PC-3 (cell line): ENCODE results near the gene TMUB1. TPM values are rescaled to one million over a fixed set of nuclear protein-coding genes. Genes with fewer than 3 reads are reported as not detected.

Source experiments
- ATAC-seq: fragments of 200-7000 bp; cut with Tn5 transposase; 2 replicates; pipeline ENCODE4 v1.9.1; 2020; ENCODE audit warnings: mild to moderate bottlenecking, moderate library complexity
- BruUV-seq: library from RNA; stranded (reverse); fragments of 400-500 nt; replicated peaks from 2 replicates; lab custom pipeline; 2021; lab: Mats Ljungman, UMichigan
- CTCF ChIA-PET: fragments of 300-600 bp; sonication (Branson Sonifier 250); formaldehyde crosslinking; loops from one replicate; lab custom pipeline; 2022; ENCODE audit warnings: antibody characterized with exemption; lab: Charles Lee
- POLR2A ChIA-PET: fragments of 300-600 bp; sonication (Branson Sonifier 250); formaldehyde crosslinking; loops from one replicate; lab custom pipeline; 2022; ENCODE audit warnings: antibody characterized with exemption; ENCODE audit not compliant: unreplicated experiment; lab: Charles Lee
- DNase-seq: peaks from one replicate; pipeline ENCODE4 v3.0.0-alpha.2; 2015
- H2AFZ ChIP-seq: fragments of 300-600 bp; sonication (generic); 2 replicates; pipeline ENCODE4 v1.6.0; 2016; ENCODE audit warnings: antibody characterized with exemption, low read length
- H3F3A ChIP-seq: fragments of 300-600 bp; sonication (generic); one replicate; pipeline ENCODE4 v1.6.0; 2017; ENCODE audit warnings: antibody characterized with exemption, low read length, control low read depth, mild to moderate bottlenecking; ENCODE audit not compliant: unreplicated experiment
- H3K27ac ChIP-seq: fragments of 300-600 bp; sonication (generic); 2 replicates; pipeline ENCODE4 v1.5.1; 2016; ENCODE audit warnings: mild to moderate bottlenecking, low read length
- H3K27me3 ChIP-seq: fragments of 300-600 bp; sonication (generic); 2 replicates; pipeline ENCODE4 v1.6.1; 2016; ENCODE audit warnings: low read length, mixed read lengths
- H3K36me3 ChIP-seq: fragments of 300-600 bp; sonication (generic); 2 replicates; pipeline ENCODE4 v1.6.1; 2016; ENCODE audit warnings: low read depth, mixed run types, low read length, mixed read lengths
- H3K4me1 ChIP-seq: fragments of 300-600 bp; sonication (generic); 2 replicates; pipeline ENCODE4 v1.5.1; 2016; ENCODE audit warnings: low read length; ENCODE audit not compliant: insufficient read depth
- H3K4me2 ChIP-seq: fragments of 300-600 bp; sonication (generic); 2 replicates; pipeline ENCODE4 v1.6.0; 2016; ENCODE audit warnings: low read length
- H3K4me3 ChIP-seq: fragments of 300-600 bp; sonication (generic); 2 replicates; pipeline ENCODE4 v1.5.1; 2016; ENCODE audit warnings: mild to moderate bottlenecking, low read length, mixed read lengths
- H3K79me2 ChIP-seq: fragments of 300-600 bp; sonication (generic); 2 replicates; pipeline ENCODE4 v1.6.1; 2017; ENCODE audit warnings: low read length, mixed read lengths
- H3K9ac ChIP-seq: fragments of 300-600 bp; sonication (generic); 2 replicates; pipeline ENCODE4 v1.6.0; 2016; ENCODE audit warnings: mild to moderate bottlenecking, low read length
- H3K9me2 ChIP-seq: fragments of 300-600 bp; sonication (generic); replicated peaks from 2 replicates; pipeline ENCODE4 v1.6.1; 2016; ENCODE audit warnings: mixed run types, low read length, mixed read lengths
- H3K9me3 ChIP-seq: fragments of 300-600 bp; sonication (generic); 2 replicates; pipeline ENCODE4 v1.6.1; 2016; ENCODE audit warnings: low read length, mixed read lengths
- H4K20me1 ChIP-seq: fragments of 300-600 bp; sonication (generic); 2 replicates; pipeline ENCODE4 v1.6.1; 2016; ENCODE audit warnings: low read length, mixed read lengths
- EZH2 ChIP-seq: fragments of 300-600 bp; sonication (generic); IDR thresholded peaks from one replicate; pipeline ENCODE4 v1.6.1; 2017; ENCODE audit warnings: antibody characterized with exemption, mild to moderate bottlenecking, low read length; ENCODE audit not compliant: unreplicated experiment
- EZH2phosphoT487 ChIP-seq: fragments of 300-600 bp; sonication (generic); IDR thresholded peaks from 2 replicates; pipeline ENCODE4 v1.6.1; 2018; ENCODE audit warnings: mild to moderate bottlenecking, antibody characterized with exemption, low read length, borderline replicate concordance
- intact Hi-C: fragments of 100-400 bp; cut with micrococcal nuclease; formaldehyde crosslinking; loops from 2 replicates; pipeline ENCODE4 v1.9.0; 2023
- total RNA-seq: library from RNA; depleted of rRNA; stranded (reverse); fragments of >200 nt; gene quantifications from 2 replicates; pipeline ENCODE4 v1.2.3, GENCODE V29; 2014
- TF ChIP-seq, protein P1 (sequence below): fragments of 300-600 bp; sonication (generic); conservative IDR thresholded peaks from 2 replicates; pipeline ENCODE4 v1.5.1; 2017; ENCODE audit warnings: antibody characterized with exemption, low read depth, mild to moderate bottlenecking, low read length

TMUB1 gene
- total RNA-seq, 1 experiment from 2014 or later = 52.1 TPM

GRCh38 chr7:151125846-151126481 lies 42.7 kb upstream of the TMUB1 start:
- BruUV-seq = no TSS peak
- no peaks in the 10 kb centered on the region for H3K9me3 ChIP-seq
- DNase-seq = no peak
- H3F3A ChIP-seq = no peaks in the 10 kb centered on the region
- intact Hi-C loops = loop anchor here (2.0 kb wide), 1 partner anchor 177 kb away; no protein-coding TSS in a partner anchor
- no peaks in the 10 kb centered on the region for H3K27me3 ChIP-seq
- H3K9ac ChIP-seq = no peak overlapping the region
- no peak overlapping the region for H3K4me3 ChIP-seq
- H4K20me1 ChIP-seq = no peaks in the 10 kb centered on the region
- H3K4me2 ChIP-seq = no peak overlapping the region
- H3K9me2 ChIP-seq = no peaks in the 10 kb centered on the region
- POLR2A ChIA-PET = no interaction called here
- H3K4me1 ChIP-seq = no peaks in the 10 kb centered on the region
- no peaks in the 10 kb centered on the region for H3K79me2 ChIP-seq
- peaks cover 12% of the 10 kb centered on the region for H3K36me3 ChIP-seq
- CTCF ChIA-PET = no interaction called here
- H2AFZ ChIP-seq = no peak overlapping the region
- TF ChIP-seq, protein P1, sequence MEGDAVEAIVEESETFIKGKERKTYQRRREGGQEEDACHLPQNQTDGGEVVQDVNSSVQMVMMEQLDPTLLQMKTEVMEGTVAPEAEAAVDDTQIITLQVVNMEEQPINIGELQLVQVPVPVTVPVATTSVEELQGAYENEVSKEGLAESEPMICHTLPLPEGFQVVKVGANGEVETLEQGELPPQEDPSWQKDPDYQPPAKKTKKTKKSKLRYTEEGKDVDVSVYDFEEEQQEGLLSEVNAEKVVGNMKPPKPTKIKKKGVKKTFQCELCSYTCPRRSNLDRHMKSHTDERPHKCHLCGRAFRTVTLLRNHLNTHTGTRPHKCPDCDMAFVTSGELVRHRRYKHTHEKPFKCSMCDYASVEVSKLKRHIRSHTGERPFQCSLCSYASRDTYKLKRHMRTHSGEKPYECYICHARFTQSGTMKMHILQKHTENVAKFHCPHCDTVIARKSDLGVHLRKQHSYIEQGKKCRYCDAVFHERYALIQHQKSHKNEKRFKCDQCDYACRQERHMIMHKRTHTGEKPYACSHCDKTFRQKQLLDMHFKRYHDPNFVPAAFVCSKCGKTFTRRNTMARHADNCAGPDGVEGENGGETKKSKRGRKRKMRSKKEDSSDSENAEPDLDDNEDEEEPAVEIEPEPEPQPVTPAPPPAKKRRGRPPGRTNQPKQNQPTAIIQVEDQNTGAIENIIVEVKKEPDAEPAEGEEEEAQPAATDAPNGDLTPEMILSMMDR = no peak
- H3K27ac ChIP-seq = no peak overlapping the region
- ATAC-seq = no peak

DNA sequence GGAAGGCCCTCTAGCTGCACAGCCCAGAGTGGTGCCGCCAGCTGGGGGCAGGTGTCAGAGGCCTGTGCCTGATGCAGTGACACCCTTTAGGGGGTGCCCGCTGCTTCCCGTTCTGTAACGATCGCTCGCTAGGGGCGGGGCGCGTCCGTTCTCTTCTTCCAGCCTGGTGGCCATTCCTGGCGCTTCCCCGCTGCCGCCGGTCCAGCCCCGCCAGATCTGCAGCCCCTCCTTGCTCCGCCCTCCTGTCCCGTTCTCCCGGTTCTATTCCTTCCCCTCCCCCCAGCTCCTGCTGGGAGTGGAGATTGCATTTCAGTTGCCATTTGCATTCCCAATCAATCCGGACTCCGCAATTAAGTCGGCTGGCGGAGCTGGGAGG lies 42.2 kb upstream of the TMUB1 start:
- no TSS peak for BruUV-seq
- Histone ChIP-seq H3K9me2 (no peaks in the 10 kb centered on the region), H2AFZ (no peak overlapping the region), H3K36me3 (peaks cover 11% of the 10 kb centered on the region), H3K4me1 (no peaks in the 10 kb centered on the region), H3K27ac (no peak overlapping the region), H3K27me3 (no peaks in the 10 kb centered on the region), H3K9ac (no peak overlapping the region), H3K79me2 (no peaks in the 10 kb centered on the region), H3K4me3 (no peak overlapping the region), H3K4me2 (no peak overlapping the region), H4K20me1 (no peaks in the 10 kb centered on the region), H3K9me3 (no peaks in the 10 kb centered on the region), H3F3A (no peaks in the 10 kb centered on the region)
- DNase-seq (no peak), ATAC-seq (no peak)
- intact Hi-C loops = loop anchor here (2.0 kb wide), 1 partner anchor 177 kb away; no protein-coding TSS in a partner anchor
- ChIA-PET CTCF (no interaction called here), POLR2A (no interaction called here)
- TF ChIP-seq EZH2phosphoT487 (no peak), EZH2 (no peak)
- TF ChIP-seq, protein P1 = no peak

DNA sequence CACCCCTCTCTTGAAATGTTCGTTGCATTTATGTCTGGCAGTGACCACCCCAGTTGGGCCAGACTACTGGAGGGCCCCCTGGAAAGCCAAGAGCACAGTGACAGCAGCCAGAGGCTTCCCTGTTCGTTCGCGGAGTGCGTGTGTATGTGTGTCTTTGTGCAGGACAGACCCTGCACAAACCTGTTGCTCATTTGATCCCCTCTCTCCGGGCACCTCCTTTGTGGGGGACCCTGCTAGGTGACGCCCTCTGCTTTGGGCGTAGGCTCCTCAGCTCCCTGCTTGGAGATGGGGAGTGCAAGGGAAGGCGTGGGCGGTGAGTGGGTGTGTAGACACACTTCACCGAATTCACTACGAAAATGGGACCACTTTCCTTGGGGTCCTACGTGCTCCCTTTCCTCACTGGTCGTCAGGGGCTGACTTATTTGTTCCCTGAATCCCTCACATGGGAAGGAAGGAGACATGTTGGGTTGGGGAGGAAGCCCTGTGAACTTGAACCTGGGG lies 41.7 kb upstream of the TMUB1 start:
- H2AFZ ChIP-seq = no peak overlapping the region
- POLR2A ChIA-PET = no interaction called here
- peaks cover 11% of the 10 kb centered on the region for H3K36me3 ChIP-seq
- DNase-seq (no peak), ATAC-seq (no peak)
- H3F3A ChIP-seq = no peaks in the 10 kb centered on the region
- H3K9me2 ChIP-seq = no peaks in the 10 kb centered on the region
- no peak overlapping the region for H3K4me2 ChIP-seq
- no peaks in the 10 kb centered on the region for H3K9me3 ChIP-seq
- no peaks in the 10 kb centered on the region for H4K20me1 ChIP-seq
- intact Hi-C loops = loop anchor here (1.0 to 2.0 kb wide), 2 partner anchors 47 to 178 kb away; no protein-coding TSS in a partner anchor
- no peak overlapping the region for H3K4me3 ChIP-seq
- no peaks in the 10 kb centered on the region for H3K4me1 ChIP-seq
- CTCF ChIA-PET = interaction anchor here (1.4 kb wide), 1 partner anchor 52 kb away, joined by 4 read pairs; no protein-coding TSS in a partner anchor
- no peak overlapping the region for H3K27ac ChIP-seq
- TF ChIP-seq, protein P1 = no peak
- TF ChIP-seq EZH2 = no peak
- no peak for TF ChIP-seq EZH2phosphoT487
- no peaks in the 10 kb centered on the region for H3K79me2 ChIP-seq
- H3K27me3 ChIP-seq = no peaks in the 10 kb centered on the region
- BruUV-seq = no TSS peak
- no peak overlapping the region for H3K9ac ChIP-seq
